H1 (cell line): ENCODE results near the gene KTN1. TPM values are rescaled to one million over a fixed set of nuclear protein-coding genes. Genes with fewer than 3 reads are reported as not detected.

ENCODE experiments used
- ATF3 ChIP-seq: IDR thresholded peaks from 2 replicates; pipeline ENCODE4 v1.6.1; 2011; ENCODE audit warnings: low read depth, mild to moderate bottlenecking, low read length; ENCODE audit not compliant: insufficient read depth
- CHD1 ChIP-seq: IDR thresholded peaks from 2 replicates; pipeline ENCODE4 v1.6.1; 2012; ENCODE audit warnings: low read depth, low read length, improper control_type of control experiment
- CHD7 ChIP-seq: fragments of 300-600 bp; sonication (generic); IDR thresholded peaks from 2 replicates; pipeline ENCODE4 v1.7.1; 2012; ENCODE audit warnings: low read length, moderate library complexity, mild to moderate bottlenecking, inconsistent platforms; ENCODE audit not compliant: insufficient replicate concordance
- EP300 ChIP-seq, 2 experiments: IDR thresholded peaks; 1 replicate in 1 of 2; 2 replicates in 1 of 2; pipeline ENCODE4 v1.6.1; 2011 to 2012; ENCODE audit warnings: low read depth in 2 of 2, low read length in 2 of 2, mild to moderate bottlenecking in 2 of 2, borderline replicate concordance in 1 of 2, inconsistent platforms in 1 of 2, moderate library complexity in 1 of 2
- NANOG ChIP-seq: IDR thresholded peaks from 2 replicates; pipeline ENCODE4 v1.6.1; 2011; ENCODE audit warnings: low read length, low read depth, mild to moderate bottlenecking, inconsistent platforms; ENCODE audit not compliant: insufficient read depth, poor library complexity, severe bottlenecking
- POLR2A ChIP-seq, 2 experiments: IDR thresholded peaks; 1 replicate in 1 of 2; 2 replicates in 1 of 2; pipeline ENCODE4 v1.6.1; 2011; ENCODE audit warnings: low read depth in 2 of 2, low read length in 2 of 2, mild to moderate bottlenecking in 2 of 2; ENCODE audit errors: control extremely low read depth in 1 of 2
- RNF2 ChIP-seq: fragments of 200-900, 300-1000 bp; sonication (generic); IDR thresholded peaks from 2 replicates; pipeline ENCODE4 v1.7.1; 2016; ENCODE audit warnings: borderline replicate concordance, low read depth, mild to moderate bottlenecking, antibody characterized with exemption, low read length; ENCODE audit not compliant: poor library complexity, severe bottlenecking; ENCODE audit errors: missing control alignments
- polyA plus RNA-seq, 7 experiments: library from polyadenylated mRNA; depleted of rRNA in 3 of 7; stranded (reverse) in 5 of 7; unstranded in 2 of 7; fragments of >200 nt in 5 of 7; fragments of 200-250 nt in 2 of 7; gene quantifications; 1 replicate in 5 of 7; 2 replicates in 1 of 7; 4 replicates in 1 of 7; pipeline versions ENCODE4 v1.2.1 to v1.2.3, GENCODE V29; 2011 to 2013; ENCODE audit warnings: missing spikeins in 2 of 7, mixed read lengths in 2 of 7
- total RNA-seq: library from RNA; stranded (reverse); fragmentation: NEBNext Ultra II Directional; extraction: Animal tissue kit (Norgen Biotek cat#: 25700); gene quantifications from 2 replicates; pipeline ENCODE4 v1.2.1, GENCODE V29; 2021

Gene KTN1
- total and polyA plus RNA-seq, 2 of the 8 experiments (the other 6 are each of a cell fraction or from before 2014, with no cell fraction given): 15.4 to 151 TPM

GRCh38 chr14:55571125-55571889 lies 8.7 kb upstream of the KTN1 start (continued):
- TF ChIP-seq CHD7 (no peak), NANOG (no peak), POLR2A (IDR thresholded peaks at IDR 0.05; ENCODE audit: control extremely low read depth in 1 of 2, low read depth in 2 of 2, low read length in 2 of 2) (no peak), ATF3 (no peak), RNF2 (no peak), CHD1 (no peak), EP300 (IDR thresholded peaks at IDR 0.05; ENCODE audit: borderline replicate concordance in 1 of 2, low read depth in 2 of 2, low read length in 2 of 2) (no peak)
